ENCODE data around the gene QKI.
"Not testable (repeated sequence)": the region's sequence is repeated elsewhere in the genome, so short reads cannot be mapped to it uniquely, and the experiment has no call there.

Gene QKI

GRCh38 chr6:163414117-163414945 lies at the start of gene QKI:
Gene QKI (plus strand): TSS chr6:163414718. CDS start chr6:163415194, 476 bp downstream.
- peak; percentile 79 to 93 (median 85) for DNase-seq

- DNase-seq: no peak
Measured at GRCh38 chr6:163366288-163366687, 48.2 kb upstream of the QKI start.

- no peak for DNase-seq
Measured at GRCh38 chr6:163367497-163368183, 46.9 kb upstream of the QKI start.

GRCh38 chr6:163369141-163369540 lies 45.4 kb upstream of the QKI start:
- peak; percentile 54 to 58 (median 56) for DNase-seq

DNA sequence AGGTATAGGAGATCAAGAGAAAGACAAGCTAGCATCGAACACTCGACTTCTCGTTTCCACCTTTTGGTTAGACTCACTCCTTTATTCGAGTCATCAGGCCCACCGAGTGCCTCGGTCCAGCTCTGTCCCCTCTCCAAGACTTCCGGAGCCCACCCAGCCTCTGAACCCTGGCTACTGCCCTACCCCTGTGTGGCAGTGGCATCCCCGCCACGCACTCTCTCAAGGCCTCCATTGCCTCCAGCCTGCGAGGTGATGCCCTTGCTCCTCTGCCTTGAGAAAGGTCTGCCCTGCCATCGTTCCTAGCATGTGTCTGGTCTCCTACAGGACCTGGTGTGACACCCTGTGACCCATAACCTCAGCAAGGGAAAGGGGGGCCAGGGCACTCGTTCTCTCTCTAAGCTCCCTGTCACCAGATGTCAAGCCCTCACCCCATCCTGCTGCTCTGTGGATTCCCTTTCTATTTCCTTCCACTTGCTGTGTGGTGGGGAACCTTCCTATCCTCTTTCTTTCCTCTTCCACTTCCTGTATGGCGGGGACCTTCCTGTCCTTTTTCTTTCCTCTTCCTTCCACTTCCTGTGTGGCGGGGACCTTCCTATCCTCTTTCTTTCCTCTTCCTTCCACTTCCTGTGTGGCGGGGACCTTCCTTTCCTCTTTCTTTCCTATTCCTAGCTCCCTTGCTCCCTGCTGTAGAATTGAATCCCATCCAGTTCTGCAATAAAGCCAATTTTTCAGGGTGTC lies 44.7 kb upstream of the QKI start:
- no peak for DNase-seq

DNA sequence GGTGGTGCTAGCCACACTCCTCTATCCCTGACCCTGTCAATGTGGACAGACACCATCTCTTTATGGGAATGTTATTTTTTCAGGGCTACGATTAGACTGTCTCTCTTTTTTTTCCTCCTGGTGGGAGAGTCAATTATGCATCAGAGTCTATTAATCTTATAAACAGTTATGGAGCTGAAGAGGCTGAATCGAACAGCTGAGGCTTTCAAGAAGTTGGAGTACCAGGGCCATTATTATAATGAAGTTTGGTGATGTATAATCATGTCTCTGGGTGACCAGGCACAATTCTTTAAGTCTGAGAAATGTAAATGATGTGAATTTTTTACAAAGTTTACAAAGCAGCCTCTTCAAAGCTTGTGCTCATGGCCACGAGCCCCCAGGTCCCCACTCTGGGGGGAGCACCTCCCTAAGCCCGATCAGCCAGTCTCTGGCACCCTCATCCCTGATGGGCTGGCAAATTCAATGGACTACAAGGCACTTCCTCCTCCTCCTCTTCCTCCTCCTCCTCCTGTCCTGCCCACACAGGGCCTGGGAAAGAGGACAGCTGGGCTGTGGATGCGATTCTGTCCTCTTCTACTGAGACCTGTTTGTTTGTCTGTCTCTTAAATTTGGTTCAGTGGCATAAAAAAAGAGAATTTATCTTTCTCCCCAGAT lies 43.9 kb upstream of the QKI start:
- DNase-seq: no peak

DNA sequence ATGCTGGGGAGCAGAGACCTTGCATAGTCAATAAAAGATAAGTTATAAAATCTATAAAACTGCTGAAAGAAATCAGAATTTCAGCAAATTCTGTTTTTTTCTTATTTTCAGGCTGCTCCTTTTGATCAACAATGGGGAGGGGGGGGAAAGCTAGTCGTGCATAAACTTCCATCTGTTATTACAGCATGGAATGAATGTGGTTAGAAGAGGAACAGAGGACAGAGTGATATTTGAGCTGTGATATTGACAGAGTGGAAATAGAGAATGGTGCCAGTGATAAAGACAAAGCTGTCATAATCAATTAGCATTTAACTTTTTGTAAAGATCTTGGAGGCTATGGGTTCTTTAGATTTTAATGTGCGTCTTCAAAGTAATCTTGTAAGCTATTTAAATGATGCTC lies 43.4 kb upstream of the QKI start:
- DNase-seq: no peak

DNA sequence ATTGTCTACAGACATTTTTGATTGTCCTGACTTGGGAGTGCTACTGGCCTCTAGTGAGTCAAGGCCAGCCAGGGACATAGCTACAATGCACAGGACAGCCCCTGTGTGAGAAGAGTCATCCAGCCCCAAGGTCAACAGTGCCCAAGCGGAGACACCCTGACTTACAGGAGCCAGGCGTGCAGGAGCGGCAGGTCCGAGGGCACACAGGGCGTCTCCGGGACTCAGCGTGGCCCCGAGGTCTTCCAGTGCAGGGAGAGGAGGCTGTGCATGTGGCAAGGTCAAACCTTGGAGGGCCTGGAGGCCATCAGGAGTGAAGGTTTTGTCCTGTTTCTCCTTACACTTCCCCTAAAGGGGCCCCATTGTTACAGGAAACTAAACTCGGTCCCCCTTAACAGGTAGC lies 41.3 kb upstream of the QKI start:
- DNase-seq: no peak

GRCh38 chr6:163375361-163375760 lies 39.2 kb upstream of the QKI start:
- no peak for DNase-seq

- no peak for DNase-seq
Measured at GRCh38 chr6:163376187-163376586, 38.3 kb upstream of the QKI start.

- DNase-seq: no peak
Measured at GRCh38 chr6:163377561-163377960, 37.0 kb upstream of the QKI start.

DNA sequence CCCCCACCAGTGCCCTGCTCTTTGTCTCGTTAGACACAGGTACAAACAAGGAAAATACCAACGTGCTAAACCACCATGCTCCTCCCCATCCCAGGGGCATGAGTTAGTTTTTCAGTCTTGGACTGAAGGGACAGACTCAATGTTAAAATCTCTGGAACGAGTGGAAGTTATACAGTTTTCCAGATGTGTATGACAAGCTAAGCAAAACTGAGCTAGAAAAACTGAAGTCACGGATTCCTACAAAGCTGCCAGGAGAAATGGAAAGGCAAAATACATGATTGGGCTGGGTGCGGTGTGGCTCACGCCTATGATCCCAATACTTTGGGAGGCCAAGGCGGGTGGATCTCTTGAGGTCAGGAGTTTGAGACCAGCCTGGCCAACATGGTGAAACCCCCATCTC lies 34.3 kb upstream of the QKI start:
- DNase-seq: no peak

GRCh38 chr6:163381118-163381756 lies 33.3 kb upstream of the QKI start:
- no peak for DNase-seq

GRCh38 chr6:163383396-163383795 lies 31.1 kb upstream of the QKI start:
- DNase-seq: peak in 2 of 3 donors; percentile 38 to 54

DNA sequence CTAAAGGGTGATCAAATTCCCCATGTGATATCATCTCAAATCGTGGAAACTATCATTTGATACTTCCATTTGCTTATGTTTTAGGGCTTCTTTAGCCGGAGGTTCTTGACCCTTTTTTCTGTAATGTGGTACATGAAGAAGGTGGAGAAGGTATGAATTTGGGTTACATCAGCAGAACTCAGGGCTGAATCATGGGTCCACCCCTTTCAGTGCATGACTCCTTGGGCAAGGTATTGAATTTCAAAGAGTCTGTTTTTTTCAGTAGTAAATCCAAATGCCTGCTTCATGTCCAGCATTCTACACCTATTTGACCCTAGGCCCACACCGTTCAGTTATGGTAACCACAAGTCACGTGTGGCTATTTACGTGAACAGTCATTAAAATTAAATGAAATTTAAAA lies 30.6 kb upstream of the QKI start:
- DNase-seq: no peak

DNA sequence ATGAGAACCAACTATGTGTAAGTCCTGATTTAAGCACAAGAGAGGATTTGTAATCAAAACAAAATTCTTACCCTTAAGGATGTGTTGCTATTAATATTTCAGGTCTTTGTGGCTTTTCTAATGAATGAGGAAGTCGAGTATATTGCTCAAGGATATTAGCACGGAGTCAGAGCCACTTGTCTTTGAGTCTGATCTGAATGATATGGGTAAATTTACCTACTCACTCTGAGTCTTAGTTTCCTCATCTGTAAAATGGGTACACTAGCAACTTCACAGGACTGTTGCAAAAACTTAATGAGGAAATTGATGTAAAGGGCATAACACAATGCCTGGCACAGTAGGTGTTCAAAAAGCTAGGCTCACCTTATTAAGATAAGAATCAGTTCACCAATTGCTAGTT lies 30.0 kb upstream of the QKI start:
- DNase-seq: peak in 2 of 3 donors; percentile 44 to 52

DNA sequence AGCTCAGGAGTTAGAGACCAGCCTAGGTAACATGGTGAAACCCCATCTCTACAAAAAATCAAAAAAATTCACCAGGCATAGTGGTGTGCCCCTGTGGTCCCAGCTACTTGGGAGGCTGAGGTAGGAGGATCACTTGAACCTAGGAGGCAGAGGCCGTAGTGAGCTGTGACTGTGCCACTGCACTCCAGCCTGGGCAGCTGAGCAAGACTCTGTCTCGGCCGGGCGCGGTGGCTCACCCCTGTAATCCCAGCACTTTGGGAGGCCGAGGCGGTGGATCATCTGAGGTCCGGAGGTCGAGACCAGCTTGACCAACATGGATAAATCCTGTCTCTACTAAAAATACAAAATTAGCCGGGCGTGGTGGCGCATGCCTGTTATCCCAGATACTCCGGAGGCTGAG lies 29.0 kb upstream of the QKI start:
- DNase-seq: not testable (repeated sequence)

DNA sequence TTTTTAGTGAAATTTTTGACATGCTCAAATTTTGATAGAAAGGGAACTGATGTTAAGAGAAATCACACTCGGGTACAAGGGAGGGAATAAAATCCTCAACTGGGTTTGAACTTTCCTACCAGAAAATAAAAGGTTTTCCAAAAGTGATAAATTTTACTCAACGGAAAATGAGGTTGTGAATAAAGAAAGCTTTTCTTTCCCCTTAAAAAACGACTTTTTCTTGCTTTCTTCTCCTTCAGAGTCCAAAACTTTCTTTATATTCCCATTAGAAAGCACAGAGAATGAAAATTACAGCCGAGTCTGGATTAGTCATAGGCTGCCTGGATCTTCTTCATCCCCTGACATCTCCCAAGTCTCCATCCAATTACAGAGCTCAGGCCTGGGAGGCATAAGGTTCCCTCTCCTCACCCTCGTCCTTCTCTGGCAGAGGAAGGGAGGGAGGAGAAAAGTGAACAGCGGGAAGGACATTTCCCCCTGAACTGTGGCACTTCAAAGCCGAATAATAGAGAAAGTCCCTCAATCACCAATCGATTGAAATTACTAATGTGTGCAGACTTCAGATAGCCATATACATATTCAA lies 28.1 kb upstream of the QKI start:
- DNase-seq: no peak

- DNase-seq: no peak
Measured at GRCh38 chr6:163387317-163387716, 27.2 kb upstream of the QKI start.

GRCh38 chr6:163389354-163389753 lies 25.2 kb upstream of the QKI start:
- no peak for DNase-seq

- DNase-seq: no peak
Measured at GRCh38 chr6:163390770-163391169, 23.7 kb upstream of the QKI start.

DNA sequence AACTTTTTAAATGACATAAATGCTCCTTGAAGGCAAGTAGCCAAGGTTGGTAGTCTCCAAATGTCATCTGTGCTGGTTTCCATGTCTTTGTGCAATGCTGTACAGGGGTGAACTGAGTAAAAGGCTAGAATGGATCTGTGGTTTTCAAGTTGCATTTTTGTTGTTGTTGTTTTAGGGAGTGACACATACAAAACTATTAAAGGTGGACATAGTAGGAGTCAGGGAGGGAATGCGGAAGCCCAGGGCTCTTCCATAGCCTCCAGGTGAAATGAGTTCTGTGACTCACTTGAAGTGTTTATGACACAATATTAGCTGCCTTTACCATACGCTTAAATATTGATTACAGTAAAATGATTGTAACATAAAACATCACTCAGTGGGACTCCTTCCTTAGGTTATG lies 22.5 kb upstream of the QKI start:
- DNase-seq: no peak
